Measurements from ENCODE around the gene CHGA. TPM values are rescaled to one million over a fixed set of nuclear protein-coding genes. Genes with fewer than 3 reads are reported as not detected.

CHGA gene
- total RNA-seq, 2 donors from 2014 or later = 40.5 to 55.7 TPM

DNA sequence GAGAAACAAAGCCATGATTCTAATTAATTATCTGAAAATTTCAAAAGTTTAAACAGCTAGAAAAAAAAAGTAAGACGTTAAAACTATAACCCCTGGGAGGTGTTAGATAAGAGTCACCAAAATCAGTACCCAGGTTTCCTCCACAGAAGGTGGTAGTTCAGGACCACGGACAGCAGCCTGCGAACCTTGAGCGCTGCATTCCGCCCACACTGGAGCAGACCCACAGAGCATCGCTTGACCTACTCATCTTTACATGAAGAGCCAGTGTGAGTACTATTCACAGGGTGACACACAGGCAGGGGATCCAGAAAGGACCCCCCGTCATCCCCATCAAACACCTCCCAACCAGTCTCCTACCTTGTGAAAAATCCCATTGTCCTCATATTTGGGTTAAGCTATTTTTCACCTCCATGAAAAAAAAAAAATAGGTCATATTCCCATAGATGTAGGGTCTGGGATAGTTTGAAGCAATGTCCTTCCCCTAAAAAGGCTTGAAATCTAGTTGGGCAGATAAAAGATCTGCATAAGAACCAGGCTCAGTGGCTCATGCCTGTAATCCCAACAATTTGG is 8.8 kb upstream of the CHGA start:
- H3K9me3 ChIP-seq = no peaks in the 10 kb centered on the region
- TF ChIP-seq POLR2AphosphoS5 (IDR thresholded peaks at IDR 0.05) (no peak), CTCF (IDR thresholded peaks at IDR 0.05) (no peak), POLR2A (IDR thresholded peaks at IDR 0.05) (no peak)
- no peak for DNase-seq (ENCODE audit: low spot score)
- no peaks in the 10 kb centered on the region for H3K36me3 ChIP-seq
- no peak overlapping the region for H3K27ac ChIP-seq
- no peaks in the 10 kb centered on the region for H3K27me3 ChIP-seq (replicated peaks; ENCODE audit: insufficient read depth)
- H3K4me1 ChIP-seq (replicated peaks) = no peaks in the 10 kb centered on the region
- H3K4me3 ChIP-seq = no peak overlapping the region
- intact Hi-C loops (cut with DNase I) = no loop called here
- WGBS = 6% methylated on average over 7 of the region's 7 CpGs

- Histone ChIP-seq H3K4me3 (no peak overlapping the region), H3K9me3 (no peaks in the 10 kb centered on the region), H3K4me1 (replicated peaks) (no peaks in the 10 kb centered on the region), H3K27me3 (replicated peaks; ENCODE audit: insufficient read depth) (no peaks in the 10 kb centered on the region), H3K27ac (no peak overlapping the region), H3K36me3 (no peaks in the 10 kb centered on the region)
- DNase-seq (ENCODE audit: low spot score) = no peak
- no peak for TF ChIP-seq CTCF (IDR thresholded peaks at IDR 0.05)
- no peak for TF ChIP-seq POLR2AphosphoS5 (IDR thresholded peaks at IDR 0.05)
- no peak for TF ChIP-seq POLR2A (IDR thresholded peaks at IDR 0.05)
- intact Hi-C loops (cut with DNase I) = no loop called here
- 74% methylated on average over 4 of the region's 4 CpGs for WGBS
Observed at GRCh38 chr14:92916201-92916600, 6.7 kb upstream of the CHGA start.

DNA sequence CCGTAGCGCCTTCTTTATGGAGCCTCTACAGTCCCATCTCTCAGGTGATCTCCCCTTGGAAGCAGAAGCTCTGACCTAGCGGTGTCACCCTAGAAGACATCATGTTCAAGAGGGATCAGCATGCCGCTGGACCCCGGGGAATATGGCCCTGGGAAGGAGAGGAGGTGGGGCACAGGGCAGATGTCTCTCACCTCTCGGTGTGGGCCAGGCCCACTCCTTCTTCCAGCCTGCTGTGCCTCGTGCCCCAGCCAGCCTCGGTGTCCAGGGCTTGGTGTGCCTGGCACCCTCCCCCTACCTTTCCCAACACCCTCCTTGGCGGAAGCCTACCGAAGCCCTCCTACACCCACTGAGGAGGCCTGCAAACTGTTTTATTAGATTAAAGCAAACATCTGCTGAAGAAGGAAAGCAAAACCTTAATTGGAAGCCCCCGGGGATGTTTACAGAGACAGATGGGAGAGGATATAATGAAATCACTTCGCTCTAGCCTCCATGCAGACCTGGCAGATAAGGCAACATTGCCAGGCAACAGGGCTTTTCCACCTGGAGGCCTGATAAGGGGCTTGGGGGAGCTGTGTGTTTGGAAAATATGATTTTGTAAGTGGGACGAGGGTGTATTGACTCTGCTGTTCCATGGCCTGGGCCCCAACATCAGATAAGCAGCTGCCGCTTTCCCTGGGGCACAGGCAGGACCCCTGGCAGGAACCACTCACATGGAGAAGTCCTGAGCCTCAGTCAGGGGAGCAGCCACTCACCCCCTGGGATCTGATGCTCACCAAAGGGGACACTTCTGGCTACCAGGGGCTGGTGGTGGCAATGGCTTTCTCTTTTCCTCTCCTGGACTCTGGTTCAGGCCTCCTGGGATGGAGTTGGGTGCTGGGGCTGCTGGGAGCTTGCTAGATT is 5.7 kb upstream of the CHGA start:
- H3K4me1 ChIP-seq (replicated peaks) = no peaks in the 10 kb centered on the region
- no peak for TF ChIP-seq POLR2A (IDR thresholded peaks at IDR 0.05)
- TF ChIP-seq CTCF (IDR thresholded peaks at IDR 0.05) = no peak
- no peak for TF ChIP-seq POLR2AphosphoS5 (IDR thresholded peaks at IDR 0.05)
- intact Hi-C loops (cut with DNase I) = no loop called here
- H3K9me3 ChIP-seq = no peaks in the 10 kb centered on the region
- H3K27me3 ChIP-seq (replicated peaks; ENCODE audit: insufficient read depth) = no peaks in the 10 kb centered on the region
- 43% methylated on average over 14 of the region's 14 CpGs for WGBS
- no peak overlapping the region for H3K4me3 ChIP-seq
- no peak overlapping the region for H3K27ac ChIP-seq
- H3K36me3 ChIP-seq = no peaks in the 10 kb centered on the region
- DNase-seq (ENCODE audit: low spot score) = no peak

DNA sequence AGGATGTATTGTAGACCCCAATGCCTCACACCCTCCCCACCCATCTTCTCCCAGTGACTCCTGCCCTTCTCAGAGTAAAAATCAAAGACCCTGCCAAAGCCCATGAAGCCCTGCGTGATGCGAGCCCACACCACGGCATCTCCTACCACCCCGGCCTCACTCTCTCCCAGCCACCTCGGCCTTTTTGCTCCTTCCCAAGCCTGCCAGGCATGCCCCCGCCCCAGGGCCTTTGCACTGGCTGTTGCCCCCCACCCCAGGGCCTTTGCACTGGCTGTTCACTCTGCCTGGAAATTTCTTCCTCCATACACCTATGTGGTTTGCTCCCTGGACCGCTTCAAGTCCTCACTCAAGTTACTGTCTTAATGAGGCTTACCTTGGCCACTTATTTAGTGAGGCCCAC is 5.0 kb upstream of the CHGA start:
- no peak overlapping the region for H3K4me3 ChIP-seq
- DNase-seq (ENCODE audit: low spot score) = no peak
- intact Hi-C loops (cut with DNase I) = no loop called here
- no peaks in the 10 kb centered on the region for H3K9me3 ChIP-seq
- H3K27me3 ChIP-seq (replicated peaks; ENCODE audit: insufficient read depth) = peaks cover 3% of the 10 kb centered on the region
- H3K27ac ChIP-seq = no peak overlapping the region
- no peaks in the 10 kb centered on the region for H3K36me3 ChIP-seq
- no peak for TF ChIP-seq CTCF (IDR thresholded peaks at IDR 0.05)
- no peak for TF ChIP-seq POLR2A (IDR thresholded peaks at IDR 0.05)
- TF ChIP-seq POLR2AphosphoS5 (IDR thresholded peaks at IDR 0.05) = no peak
- no peaks in the 10 kb centered on the region for H3K4me1 ChIP-seq (replicated peaks)
- 80% methylated on average over 7 of the region's 7 CpGs for WGBS

DNA sequence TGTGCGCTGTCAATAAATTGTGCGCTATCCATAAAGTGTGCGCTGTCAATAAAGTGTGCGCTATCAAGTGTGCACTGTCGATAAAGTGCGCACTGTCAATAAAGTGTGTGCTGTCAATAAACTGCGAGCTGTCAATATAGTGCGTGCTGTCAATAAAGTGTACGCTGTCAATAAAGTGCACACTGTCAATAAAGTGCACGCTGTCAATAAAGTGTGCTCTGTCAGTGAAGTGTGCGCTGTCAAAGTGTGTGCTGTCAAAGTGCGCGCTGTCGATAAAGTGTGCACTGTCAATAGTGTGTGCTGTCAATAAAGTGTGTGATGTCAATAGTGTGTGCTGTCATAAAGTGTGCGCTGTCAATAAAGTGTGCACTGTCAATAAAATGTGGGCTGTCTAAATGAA is 2.9 kb upstream of the CHGA start:
- no peak overlapping the region for H3K4me3 ChIP-seq
- no peak for TF ChIP-seq POLR2A (IDR thresholded peaks at IDR 0.05)
- TF ChIP-seq POLR2AphosphoS5 (IDR thresholded peaks at IDR 0.05) = no peak
- TF ChIP-seq CTCF (IDR thresholded peaks at IDR 0.05) = no peak
- H3K36me3 ChIP-seq = no peaks in the 10 kb centered on the region
- H3K27ac ChIP-seq = no peak overlapping the region
- H3K27me3 ChIP-seq (replicated peaks; ENCODE audit: insufficient read depth) = peaks cover 4% of the 10 kb centered on the region
- intact Hi-C loops (cut with DNase I) = no loop called here
- WGBS = 92% methylated on average over 15 of the region's 15 CpGs
- DNase-seq (ENCODE audit: low spot score) = no peak
- H3K4me1 ChIP-seq (replicated peaks) = no peaks in the 10 kb centered on the region
- no peaks in the 10 kb centered on the region for H3K9me3 ChIP-seq

Measured in prostate gland (tissue), 2 donors.